DMS 273 treated with DMSO at 0.1 percent for 48 hours (cell line): ENCODE measurements around the gene MSI2.

Experiments used
- DNase-seq: peaks from one replicate; lab custom pipeline; 2025; lab: John Stamatoyannopoulos, UW

Gene MSI2

GRCh38 chr17:57665696-57666095 lies 409.4 kb downstream of the MSI2 start:
- no peak for DNase-seq

GRCh38 chr17:57666201-57666870 lies 410.0 kb downstream of the MSI2 start:
- no peak for DNase-seq

- DNase-seq: no peak
Observed at GRCh38 chr17:57666946-57667345, 410.6 kb downstream of the MSI2 start.

- no peak for DNase-seq
Observed at GRCh38 chr17:57667461-57667923, 411.2 kb downstream of the MSI2 start.

GRCh38 chr17:57668332-57668731 lies 412.0 kb downstream of the MSI2 start:
- no peak for DNase-seq

GRCh38 chr17:57669671-57670529 lies 413.6 kb downstream of the MSI2 start:
- DNase-seq: no peak

- no peak for DNase-seq
Observed at GRCh38 chr17:57670769-57671569, 414.6 kb downstream of the MSI2 start.

- DNase-seq: peak; percentile 55
Observed at GRCh38 chr17:57671667-57672632, 415.6 kb downstream of the MSI2 start.

GRCh38 chr17:57672971-57673370 lies 416.6 kb downstream of the MSI2 start:
- DNase-seq: no peak

GRCh38 chr17:57674894-57675293 lies 418.6 kb downstream of the MSI2 start:
- no peak for DNase-seq

- DNase-seq: no peak
Observed at GRCh38 chr17:57675427-57676387, 419.4 kb downstream of the MSI2 start.

- DNase-seq: no peak
Observed at GRCh38 chr17:57676543-57676942, 420.2 kb downstream of the MSI2 start.

GRCh38 chr17:57677301-57677700 lies 421.0 kb downstream of the MSI2 start:
- DNase-seq: no peak

GRCh38 chr17:57677858-57678257 lies 421.5 kb downstream of the MSI2 start:
- DNase-seq: no peak

- no peak for DNase-seq
Observed at GRCh38 chr17:57678393-57678792, 422.1 kb downstream of the MSI2 start.

- DNase-seq: no peak
Observed at GRCh38 chr17:57679356-57679755, 423.0 kb downstream of the MSI2 start.

- no peak for DNase-seq
Observed at GRCh38 chr17:57679906-57680695, 423.8 kb downstream of the MSI2 start.

- DNase-seq: no peak
Observed at GRCh38 chr17:57682701-57683100, 426.4 kb downstream of the MSI2 start.
